Ureter (tissue), 1 donor: ENCODE data around the gene LPCAT1. TPM values are rescaled to one million over a fixed set of nuclear protein-coding genes. Genes with fewer than 3 reads are reported as not detected.

Experiments used
- DNase-seq: peaks from one replicate; pipeline ENCODE4 v3.0.0-alpha.2; 2020; ENCODE audit warnings: low spot score
- total RNA-seq: library from RNA; stranded (reverse); gene quantifications from one replicate; pipeline ENCODE4 v1.2.4, GENCODE V29; 2023
- donor health status: DM: yes; HTN: yes; CAD: no.

Gene LPCAT1
- total RNA-seq, 1 donor from 2014 or later = 48.0 TPM

DNA sequence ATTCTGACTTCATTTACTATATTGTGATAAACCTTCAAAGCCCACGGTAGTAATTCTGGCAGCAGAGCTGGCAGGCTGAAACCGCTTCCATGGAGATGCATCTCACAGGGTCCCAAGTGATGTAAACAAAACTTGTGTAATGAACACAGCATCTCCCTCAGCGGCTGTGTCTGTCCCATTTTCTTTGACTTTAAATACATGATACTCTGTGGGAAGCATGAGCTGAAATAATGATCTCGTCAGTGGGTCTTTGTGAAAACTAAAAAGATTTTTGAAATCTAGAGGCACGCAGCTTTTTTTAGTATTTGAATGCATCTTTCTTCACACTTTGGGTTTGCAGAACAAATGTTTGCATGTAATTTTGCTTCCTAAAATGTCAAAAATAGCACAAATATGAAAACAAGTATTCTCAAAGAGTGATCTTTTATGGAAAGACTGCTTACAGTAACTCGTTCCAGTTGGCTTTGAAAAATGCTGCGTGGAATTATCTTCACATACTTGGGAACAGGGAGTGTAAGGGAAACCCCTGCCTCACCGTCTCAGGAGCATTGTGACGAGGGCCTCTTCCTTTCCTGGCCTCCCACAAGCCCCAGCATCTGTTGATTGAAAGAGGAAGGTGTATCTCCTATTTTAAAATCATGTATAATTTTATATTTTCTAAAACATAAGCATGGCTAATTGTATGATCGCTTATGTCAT is 18.1 kb upstream of the LPCAT1 start:
- DNase-seq = peak; percentile 32

- DNase-seq = peak; percentile 32
These were observed 17.3 kb upstream of the LPCAT1 start for GRCh38 chr5:1540831-1541701.

- DNase-seq = peak; percentile 27
These were observed 16.4 kb upstream of the LPCAT1 start for GRCh38 chr5:1540166-1540565.

DNA sequence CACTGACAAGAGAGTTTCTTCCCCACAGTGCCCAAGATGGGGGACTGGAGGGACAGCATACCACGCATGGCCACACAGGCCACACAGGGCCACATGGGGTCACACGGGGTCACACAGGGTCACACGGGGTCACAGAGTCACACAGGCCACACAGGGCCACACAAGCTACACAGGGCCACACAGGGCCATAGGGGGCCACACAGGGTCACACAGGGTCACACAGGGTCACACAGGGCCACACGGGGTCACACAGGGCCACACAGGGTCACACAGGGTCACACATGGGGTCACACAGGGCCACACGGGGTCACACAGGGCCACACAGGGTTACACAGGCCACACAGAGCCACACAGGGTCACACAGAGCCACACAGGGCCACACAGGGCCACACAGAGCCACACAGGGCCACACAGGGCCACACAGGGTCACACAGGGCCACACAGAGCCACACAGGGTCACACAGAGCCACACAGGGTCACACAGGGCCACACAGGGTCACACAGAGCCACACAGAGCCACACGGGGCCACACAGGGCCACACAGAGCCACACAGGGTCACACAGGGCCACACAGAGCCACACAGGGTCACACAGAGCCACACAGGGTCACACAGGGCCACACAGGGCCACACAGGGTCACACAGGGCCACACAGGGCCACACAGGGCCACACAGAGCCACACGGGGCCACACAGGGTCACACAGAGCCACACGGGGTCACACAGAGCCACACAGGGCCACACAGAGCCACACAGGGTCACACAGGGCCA is 15.8 kb upstream of the LPCAT1 start:
- peak; percentile 25 for DNase-seq

DNA sequence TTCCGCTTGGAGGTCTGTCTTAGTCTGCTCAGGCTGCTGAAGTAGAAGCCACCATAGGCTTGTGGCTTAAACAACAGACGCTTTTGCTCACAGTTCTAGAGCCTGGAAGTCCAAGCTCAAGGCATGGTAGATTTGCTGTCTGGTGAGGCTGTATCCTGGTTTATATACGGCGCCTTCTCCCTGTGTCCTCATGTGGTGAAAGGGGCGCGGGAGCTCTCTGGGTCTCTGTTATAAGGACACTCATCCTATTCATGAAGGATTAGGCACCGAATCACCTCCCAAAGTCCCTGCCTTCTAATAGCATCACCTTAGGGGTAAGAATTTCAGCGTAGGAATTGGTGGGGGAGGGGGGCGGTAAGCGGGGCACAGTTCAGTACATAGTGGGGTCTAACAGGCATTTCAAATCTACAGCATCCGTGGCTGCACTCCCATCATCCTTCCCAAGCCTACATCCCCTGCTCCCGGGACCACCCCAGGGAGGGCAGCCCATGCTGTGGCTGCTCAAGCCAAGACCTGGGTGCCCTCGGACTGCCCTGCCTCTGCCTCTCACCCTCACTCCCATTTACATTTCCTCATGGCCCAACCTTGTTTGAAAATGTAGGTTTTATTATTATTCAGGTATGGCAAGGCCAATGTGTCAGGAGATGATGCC is 15.1 kb upstream of the LPCAT1 start:
- peak; percentile 31 for DNase-seq

DNA sequence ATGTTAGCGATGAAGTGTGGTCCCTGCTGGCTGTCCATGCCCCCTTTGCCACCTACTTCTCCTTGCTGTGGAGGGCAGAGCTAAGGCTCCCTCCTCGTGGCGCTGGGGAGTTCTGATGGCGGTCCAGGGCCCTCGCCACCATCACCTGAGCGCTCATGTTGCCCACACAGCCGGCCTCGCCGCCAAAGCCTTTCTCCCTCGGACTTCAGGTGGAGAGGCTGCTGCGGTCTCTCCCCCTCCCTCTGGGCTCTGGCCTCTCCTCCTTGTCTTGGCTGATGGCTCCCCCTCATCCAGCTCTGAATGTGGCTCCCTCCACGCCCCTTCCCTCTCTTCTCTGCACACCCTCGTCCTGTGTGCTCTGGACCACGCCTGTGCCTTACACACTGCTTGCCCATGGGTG is 14.5 kb upstream of the LPCAT1 start:
- DNase-seq = peak; percentile 29

DNA sequence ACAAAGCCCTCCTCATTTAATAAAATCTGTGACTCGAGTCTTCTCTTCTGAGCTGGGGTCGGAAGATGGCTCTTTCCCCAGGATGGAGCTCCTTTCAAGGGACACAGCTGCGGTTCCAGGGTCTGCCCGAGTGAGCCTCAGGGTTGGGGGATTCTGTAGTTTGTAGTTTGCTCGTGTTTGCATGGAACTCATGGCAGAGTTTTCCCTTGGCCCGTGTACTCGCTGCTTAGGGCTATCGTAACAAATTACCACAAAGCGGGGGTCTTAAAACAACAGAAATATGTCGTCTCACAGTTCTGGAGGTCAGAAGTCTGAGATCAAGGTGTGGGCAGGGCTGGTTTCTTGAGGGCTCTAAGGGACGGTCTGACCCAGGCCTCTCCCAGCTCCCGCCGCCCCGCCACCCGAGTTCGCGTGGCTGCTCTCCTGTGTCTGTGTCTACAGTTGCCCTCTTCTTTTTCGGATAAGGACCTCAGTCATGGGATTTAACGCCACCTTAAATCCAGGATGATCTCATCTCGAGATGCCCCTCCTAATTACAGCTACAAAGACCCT is 13.9 kb upstream of the LPCAT1 start:
- peak; percentile 27 for DNase-seq

DNA sequence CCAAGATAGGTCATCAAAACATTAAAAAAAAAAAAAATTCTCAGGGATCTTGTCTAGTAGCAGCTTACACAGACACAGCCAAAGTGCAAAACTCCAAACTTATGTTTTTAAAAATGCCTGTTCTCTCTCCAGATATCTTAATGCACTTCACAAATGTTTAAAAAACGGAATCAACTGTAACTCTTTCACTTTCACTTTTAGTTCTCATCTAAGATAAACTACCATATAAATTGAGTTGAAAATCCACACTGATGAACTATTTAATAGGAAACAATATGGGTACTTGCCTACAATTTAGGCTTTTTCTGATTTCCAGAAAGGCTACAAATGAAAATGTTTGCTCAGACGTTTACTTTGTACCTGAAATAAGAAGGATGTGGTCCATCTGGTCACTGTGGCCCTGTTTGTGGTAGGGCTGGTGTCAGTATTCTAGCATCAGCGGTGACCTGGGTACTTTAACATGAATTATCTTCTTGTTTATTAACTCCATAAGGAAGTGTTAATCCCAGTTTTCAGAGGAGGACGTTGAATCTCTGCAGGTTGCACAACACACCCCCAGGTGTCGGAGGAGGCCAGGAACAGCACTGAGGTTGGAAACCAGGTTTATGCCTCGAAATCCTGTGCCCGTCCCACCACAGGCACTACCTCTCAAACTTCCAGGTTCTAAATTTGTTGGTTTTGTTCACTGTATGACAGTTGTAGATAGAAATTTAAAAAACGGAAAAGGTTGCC is 13.3 kb upstream of the LPCAT1 start:
- peak; percentile 25 for DNase-seq

DNA sequence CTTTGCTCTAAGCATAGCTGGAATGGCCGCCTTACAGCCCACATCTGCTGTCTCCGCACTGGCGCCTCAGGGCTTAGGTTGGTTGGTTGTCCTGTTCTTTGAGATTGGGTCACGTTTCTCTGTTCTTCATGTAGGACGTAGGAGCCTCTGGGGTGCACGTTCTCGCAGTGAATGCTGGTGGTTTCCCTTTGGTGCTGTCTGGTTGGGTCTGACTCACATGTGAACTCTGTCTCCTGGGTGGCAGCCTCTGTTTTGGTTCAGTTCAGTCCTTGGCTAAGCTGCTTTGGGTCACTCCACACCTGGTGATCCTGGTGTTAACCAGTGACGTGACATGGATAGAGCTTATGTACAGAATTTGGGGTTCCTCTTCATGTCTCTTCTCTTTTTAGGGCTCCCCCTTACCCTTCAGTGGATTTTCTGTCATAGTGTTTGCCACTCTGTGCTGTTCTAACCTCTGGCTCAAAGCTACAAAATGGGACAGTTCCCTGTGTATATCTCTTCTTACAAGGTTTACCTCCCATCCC is 12.6 kb upstream of the LPCAT1 start:
- DNase-seq = peak; percentile 34

GRCh38 chr5:1535646-1536045 is 11.9 kb upstream of the LPCAT1 start:
- DNase-seq = no peak

DNA sequence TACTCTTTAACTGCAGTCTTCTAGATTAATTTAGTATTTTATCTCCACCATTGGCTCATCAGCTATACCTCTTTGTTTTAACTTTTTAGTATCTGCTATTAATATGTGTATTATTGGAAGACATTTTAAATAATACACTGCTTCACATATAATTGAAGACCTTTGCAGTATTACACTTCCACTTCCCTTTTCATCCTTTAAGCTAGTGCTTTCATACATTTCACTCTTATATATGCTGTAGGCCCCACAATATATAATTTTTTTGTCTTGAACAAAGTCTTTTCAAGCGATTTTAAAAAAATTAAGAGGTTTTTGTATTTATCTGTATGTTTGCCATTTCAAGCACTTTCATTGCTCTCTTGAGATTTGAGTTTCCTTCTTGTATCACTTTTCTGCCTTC is 8.6 kb upstream of the LPCAT1 start:
- no peak for DNase-seq

GRCh38 chr5:1529498-1529897 is 5.7 kb upstream of the LPCAT1 start:
- DNase-seq = no peak

DNA sequence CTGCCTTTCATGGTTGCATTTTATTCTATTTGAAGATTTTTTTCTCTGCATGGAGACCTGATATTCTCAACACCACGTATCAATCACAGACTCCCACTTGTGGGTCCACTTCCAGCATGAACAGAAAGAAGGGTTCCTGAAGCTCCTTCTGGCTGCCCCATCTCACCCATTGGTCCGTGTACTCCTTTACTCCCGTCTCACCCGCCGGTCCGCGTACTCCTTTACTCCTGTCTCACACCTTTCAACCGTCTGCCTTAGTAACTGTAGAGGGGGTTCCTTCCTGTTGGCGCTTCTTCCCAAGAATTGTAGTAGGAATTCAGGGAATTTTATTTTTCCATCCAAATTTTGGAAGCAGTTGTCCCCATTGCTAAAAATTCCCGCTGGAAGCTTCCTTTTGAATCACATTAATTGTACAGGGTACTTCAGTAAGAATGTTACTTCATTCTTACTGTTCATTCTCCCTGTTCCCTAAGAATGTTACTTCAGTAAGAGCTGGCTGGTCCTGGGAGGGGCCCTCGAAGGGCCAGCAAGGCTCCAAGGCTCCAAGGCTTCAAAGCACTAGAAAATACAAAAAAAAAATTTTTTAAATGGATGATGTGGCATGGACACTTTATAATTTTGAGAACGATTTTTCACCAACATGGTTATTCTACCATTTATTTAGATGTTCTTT is 3.9 kb upstream of the LPCAT1 start:
- DNase-seq = peak; percentile 8

GRCh38 chr5:1526681-1527131 is 2.9 kb upstream of the LPCAT1 start:
- DNase-seq = peak; percentile 41

- DNase-seq = peak; percentile 41
These were observed 2.5 kb upstream of the LPCAT1 start for GRCh38 chr5:1526190-1526631.

GRCh38 chr5:1525624-1526189 is 1.9 kb upstream of the LPCAT1 start:
- peak; percentile 38 for DNase-seq

- peak; percentile 43 for DNase-seq
These were observed 1.3 kb upstream of the LPCAT1 start for GRCh38 chr5:1524799-1525623.

GRCh38 chr5:1524481-1524798 is 680 bp upstream of the LPCAT1 start:
- DNase-seq = no peak

- DNase-seq = peak; percentile 39
These were observed 324 bp downstream of the LPCAT1 start for GRCh38 chr5:1523480-1523792.
